Measurements from ENCODE around the gene ADGRF4.
"Not testable (repeated sequence)": the region's sequence is repeated elsewhere in the genome, so short reads cannot be mapped to it uniquely, and the experiment has no call there.

Gene ADGRF4

GRCh38 chr6:47733879-47734558 lies 35.6 kb downstream of the ADGRF4 start:
- in situ Hi-C loops (cut with MboI; ENCODE audit: low sequenced_read_pairs): no loop called here

DNA sequence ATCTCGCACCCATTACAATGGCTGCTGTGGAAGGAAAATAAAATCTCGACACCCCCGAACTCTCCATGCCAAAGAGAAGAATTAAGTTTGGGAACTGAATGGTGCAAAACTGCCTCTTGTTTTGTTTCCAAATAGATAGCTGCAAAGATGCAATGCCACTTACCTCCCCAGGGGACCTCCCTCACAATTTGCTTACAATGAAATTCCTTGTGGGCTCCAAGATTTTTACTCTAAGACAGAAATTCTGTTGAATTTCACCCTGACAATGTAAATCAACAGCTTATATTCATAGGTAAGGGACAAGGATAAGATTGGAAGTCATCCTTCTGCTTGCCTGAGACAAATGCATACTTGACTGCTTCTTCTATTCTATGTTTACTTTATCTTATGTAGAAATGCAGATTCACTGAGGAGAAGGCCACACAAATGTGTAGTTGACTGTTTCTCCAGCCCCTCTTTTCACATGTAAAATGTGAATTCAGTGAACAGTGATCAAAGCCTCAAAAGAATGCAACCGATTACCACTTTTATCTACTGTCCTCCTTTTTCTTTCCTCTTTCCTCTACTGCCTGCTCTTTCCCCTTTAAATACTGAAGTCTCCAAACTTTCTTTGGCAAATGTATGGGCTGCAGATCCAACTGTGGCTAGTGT lies 36.6 kb downstream of the ADGRF4 start:
- in situ Hi-C loops (cut with MboI; ENCODE audit: low sequenced_read_pairs): no loop called here

GRCh38 chr6:47736083-47736700 lies 37.8 kb downstream of the ADGRF4 start:
- in situ Hi-C loops (cut with MboI; ENCODE audit: low sequenced_read_pairs): no loop called here

DNA sequence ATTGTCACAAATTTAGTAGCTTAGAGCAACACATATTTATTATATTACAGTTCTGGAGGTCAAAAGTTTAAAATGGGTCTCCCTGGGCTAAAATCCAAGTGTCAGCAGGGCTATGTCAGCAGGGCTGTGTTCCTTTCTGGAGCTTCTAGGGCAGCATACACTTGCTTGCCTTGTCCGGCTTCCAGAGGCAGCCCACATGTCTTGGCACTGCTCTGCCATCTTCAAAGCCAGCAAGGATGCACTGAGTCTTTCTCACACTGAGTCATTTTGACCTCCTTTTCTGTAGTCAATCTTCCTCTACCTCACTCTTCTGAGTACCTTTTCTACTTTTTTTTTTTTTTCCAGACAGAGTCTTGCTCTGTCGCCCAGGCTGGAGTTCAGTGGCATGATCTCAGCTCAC lies 39.0 kb downstream of the ADGRF4 start:
- in situ Hi-C loops (cut with MboI; ENCODE audit: low sequenced_read_pairs): no loop called here

DNA sequence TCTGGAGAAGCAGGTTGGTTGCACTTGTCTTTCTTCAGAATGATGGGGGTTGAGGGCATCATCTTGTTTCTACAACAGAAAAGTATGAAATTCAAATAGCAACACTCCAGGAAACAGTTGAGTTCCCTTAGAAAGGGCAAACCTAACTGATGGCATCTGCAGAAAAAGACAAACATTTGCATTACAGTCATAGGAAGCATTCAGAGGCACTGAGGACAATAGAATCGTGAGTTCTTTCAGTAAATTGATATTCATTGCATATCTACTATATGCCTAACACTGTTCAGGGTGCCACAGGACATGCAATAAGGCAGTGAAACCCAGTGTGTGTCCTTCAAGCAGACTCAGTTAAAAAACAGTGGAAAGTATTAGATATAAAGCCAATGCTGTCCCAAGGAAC lies 42.3 kb downstream of the ADGRF4 start:
- in situ Hi-C loops (cut with MboI; ENCODE audit: low sequenced_read_pairs): no loop called here

DNA sequence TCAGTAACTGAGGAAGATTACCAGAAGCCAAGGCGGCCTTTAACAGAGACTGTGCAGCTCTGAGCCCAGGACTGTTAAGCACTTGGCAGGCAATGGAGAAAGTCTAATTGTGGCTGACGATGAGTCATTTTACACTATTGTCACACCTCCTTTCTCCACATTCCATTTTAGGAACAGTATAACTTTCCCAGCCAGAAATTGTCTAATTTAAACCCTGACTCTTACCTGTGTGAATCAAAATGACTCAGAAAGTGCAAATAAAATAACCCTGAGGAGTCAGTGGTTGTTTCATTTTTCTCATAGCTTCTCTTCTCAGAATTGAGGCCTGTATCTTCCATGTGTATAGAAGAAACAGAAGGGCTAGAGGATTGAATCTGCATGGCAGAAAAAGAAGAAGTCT lies 43.4 kb downstream of the ADGRF4 start:
- in situ Hi-C loops (cut with MboI; ENCODE audit: low sequenced_read_pairs): no loop called here

- in situ Hi-C loops (cut with MboI; ENCODE audit: low sequenced_read_pairs): no loop called here
Measured at GRCh38 chr6:47743744-47744143, 45.4 kb downstream of the ADGRF4 start.

DNA sequence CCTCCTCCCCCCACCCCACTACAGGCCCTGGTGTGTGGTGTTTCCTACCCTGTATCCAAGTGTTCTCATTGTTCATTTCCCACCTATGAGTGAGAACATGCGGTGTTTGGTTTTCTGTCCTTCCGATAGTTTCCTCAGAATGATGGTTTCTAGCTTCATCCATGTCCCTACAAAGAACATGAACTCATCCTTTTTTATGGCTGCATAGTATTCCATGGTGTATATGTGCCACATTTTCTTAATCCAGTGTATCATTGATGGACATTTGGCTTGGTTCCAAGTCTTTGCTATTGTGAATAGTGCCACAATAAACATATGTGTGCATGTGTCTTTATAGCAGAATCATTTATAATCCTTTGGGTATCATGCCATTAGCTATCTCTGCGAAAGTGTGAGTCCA lies 46.9 kb downstream of the ADGRF4 start:
- in situ Hi-C loops (cut with MboI; ENCODE audit: low sequenced_read_pairs): not testable (repeated sequence)

GRCh38 chr6:47749757-47750156 lies 51.4 kb downstream of the ADGRF4 start:
- in situ Hi-C loops (cut with MboI; ENCODE audit: low sequenced_read_pairs): no loop called here

- in situ Hi-C loops (cut with MboI; ENCODE audit: low sequenced_read_pairs): no loop called here
Measured at GRCh38 chr6:47752801-47753200, 54.4 kb downstream of the ADGRF4 start.

GRCh38 chr6:47759364-47759763 lies 61.0 kb downstream of the ADGRF4 start:
- in situ Hi-C loops (cut with MboI; ENCODE audit: low sequenced_read_pairs): no loop called here

- in situ Hi-C loops (cut with MboI; ENCODE audit: low sequenced_read_pairs): no loop called here
Measured at GRCh38 chr6:47762502-47762901, 64.1 kb downstream of the ADGRF4 start.

- in situ Hi-C loops (cut with MboI; ENCODE audit: low sequenced_read_pairs): no loop called here
Measured at GRCh38 chr6:47766445-47766844, 68.1 kb downstream of the ADGRF4 start.

GRCh38 chr6:47767102-47767501 lies 68.7 kb downstream of the ADGRF4 start:
- in situ Hi-C loops (cut with MboI; ENCODE audit: low sequenced_read_pairs): no loop called here

GRCh38 chr6:47769982-47770381 lies 71.6 kb downstream of the ADGRF4 start:
- in situ Hi-C loops (cut with MboI; ENCODE audit: low sequenced_read_pairs): no loop called here
